MM.1S (cell line): ENCODE measurements around the gene CPA5.

Source experiments
- DNase-seq: peaks from one replicate; pipeline ENCODE4 v3.0.0-alpha.2; 2015
- H2AFZ ChIP-seq: fragments of 300-600 bp; sonication (generic); 2 replicates; pipeline ENCODE4 v1.6.0; 2016; ENCODE audit warnings: antibody characterized with exemption, low read length
- H3F3A ChIP-seq: fragments of 300-600 bp; sonication (generic); 2 replicates; pipeline ENCODE4 v1.6.1; 2016; ENCODE audit warnings: mild to moderate bottlenecking, antibody characterized with exemption, low read length, moderate library complexity, mixed read lengths; ENCODE audit not compliant: insufficient read depth
- H3K27ac ChIP-seq: fragments of 300-600 bp; sonication (generic); 2 replicates; pipeline ENCODE4 v1.5.1; 2016; ENCODE audit warnings: mild to moderate bottlenecking, low read length
- H3K27me3 ChIP-seq: fragments of 300-600 bp; sonication (generic); replicated peaks from 2 replicates; pipeline ENCODE4 v1.6.0; 2016; ENCODE audit warnings: low read length; ENCODE audit not compliant: insufficient read depth
- H3K36me3 ChIP-seq: fragments of 300-600 bp; sonication (generic); replicated peaks from 2 replicates; pipeline ENCODE4 v1.6.1; 2016; ENCODE audit warnings: mild to moderate bottlenecking, low read length, mixed read lengths; ENCODE audit not compliant: insufficient read depth
- H3K4me1 ChIP-seq: fragments of 300-600 bp; sonication (generic); 2 replicates; pipeline ENCODE4 v1.6.1; 2016; ENCODE audit warnings: low read length, mixed read lengths
- H3K4me2 ChIP-seq: fragments of 300-600 bp; sonication (generic); 2 replicates; pipeline ENCODE4 v1.6.0; 2016; ENCODE audit warnings: low read depth, low read length
- H3K4me3 ChIP-seq: fragments of 300-600 bp; sonication (generic); 2 replicates; pipeline ENCODE4 v1.5.1; 2016; ENCODE audit warnings: low read length, mixed read lengths
- H3K79me2 ChIP-seq: fragments of 300-600 bp; sonication (generic); 2 replicates; pipeline ENCODE4 v1.6.1; 2016; ENCODE audit warnings: mixed run types, low read length, mixed read lengths
- H3K9ac ChIP-seq: fragments of 300-600 bp; sonication (generic); 2 replicates; pipeline ENCODE4 v1.6.1; 2016; ENCODE audit warnings: low read length, mixed read lengths
- H3K9me2 ChIP-seq: fragments of 300-600 bp; sonication (generic); replicated peaks from 2 replicates; pipeline ENCODE4 v1.6.1; 2016; ENCODE audit warnings: mild to moderate bottlenecking, low read length, mixed read lengths; ENCODE audit not compliant: insufficient read depth
- H3K9me3 ChIP-seq: fragments of 300-600 bp; sonication (generic); replicated peaks from 2 replicates; pipeline ENCODE4 v1.6.1; 2016; ENCODE audit warnings: mild to moderate bottlenecking, low read length, mixed read lengths; ENCODE audit not compliant: insufficient read depth
- H4K20me1 ChIP-seq: fragments of 300-600 bp; sonication (generic); 2 replicates; pipeline ENCODE4 v1.6.1; 2016; ENCODE audit warnings: mild to moderate bottlenecking, low read length, moderate library complexity, mixed read lengths; ENCODE audit not compliant: insufficient read depth
- CTCF ChIP-seq: fragments of 300-600 bp; sonication (generic); IDR thresholded peaks from 2 replicates; pipeline ENCODE4 v1.5.1; 2016; ENCODE audit warnings: antibody characterized with exemption, low read length, mixed read lengths
- EZH2 ChIP-seq: fragments of 300-600 bp; sonication (generic); optimal IDR thresholded peaks from 2 replicates; pipeline ENCODE3; 2017; ENCODE audit warnings: low read depth, mild to moderate bottlenecking, antibody characterized with exemption, low read length, mixed read lengths
- EZH2phosphoT487 ChIP-seq: fragments of 300-600 bp; sonication (generic); IDR thresholded peaks from 2 replicates; pipeline ENCODE4 v1.6.1; 2018; ENCODE audit warnings: antibody characterized with exemption, low read length

Gene CPA5

GRCh38 chr7:130383187-130383980 lies 38.8 kb downstream of the CPA5 start:
- no peak for TF ChIP-seq EZH2
- TF ChIP-seq CTCF: no peak
- TF ChIP-seq EZH2phosphoT487: no peak
- no peaks in the 10 kb centered on the region for H4K20me1 ChIP-seq

GRCh38 chr7:130384371-130384801 lies 39.8 kb downstream of the CPA5 start:
- H3F3A ChIP-seq: no peaks in the 10 kb centered on the region
- TF ChIP-seq EZH2phosphoT487 (no peak), EZH2 (no peak), CTCF (no peak)
- H3K4me2 ChIP-seq: no peak overlapping the region

More at GRCh38 chr7:130383187-130383980, 38.8 kb downstream of the CPA5 start:
- H3K4me3 ChIP-seq: no peak overlapping the region
- no peaks in the 10 kb centered on the region for H3K36me3 ChIP-seq
- no peaks in the 10 kb centered on the region for H3K27me3 ChIP-seq
- H3K9ac ChIP-seq: no peak overlapping the region
- no peak for DNase-seq
- H3F3A ChIP-seq: no peaks in the 10 kb centered on the region
- no peaks in the 10 kb centered on the region for H3K79me2 ChIP-seq
- no peak overlapping the region for H3K4me2 ChIP-seq
- H3K9me2 ChIP-seq: no peaks in the 10 kb centered on the region
- no peaks in the 10 kb centered on the region for H3K4me1 ChIP-seq
- H2AFZ ChIP-seq: no peak overlapping the region
- H3K27ac ChIP-seq: no peak overlapping the region
- no peaks in the 10 kb centered on the region for H3K9me3 ChIP-seq

GRCh38 chr7:130384841-130385599 lies 40.4 kb downstream of the CPA5 start:
- no peak overlapping the region for H3K4me3 ChIP-seq
- no peaks in the 10 kb centered on the region for H3F3A ChIP-seq
- no peaks in the 10 kb centered on the region for H3K4me1 ChIP-seq
- no peak overlapping the region for H2AFZ ChIP-seq
- no peak overlapping the region for H3K27ac ChIP-seq
- H3K27me3 ChIP-seq: no peaks in the 10 kb centered on the region
- H3K4me2 ChIP-seq: no peak overlapping the region
- no peaks in the 10 kb centered on the region for H3K79me2 ChIP-seq
- TF ChIP-seq EZH2phosphoT487 (no peak), CTCF (no peak), EZH2 (no peak)
- H4K20me1 ChIP-seq: no peaks in the 10 kb centered on the region
- no peak overlapping the region for H3K9ac ChIP-seq
- H3K9me3 ChIP-seq: no peaks in the 10 kb centered on the region
- H3K36me3 ChIP-seq: no peaks in the 10 kb centered on the region
- no peaks in the 10 kb centered on the region for H3K9me2 ChIP-seq
- DNase-seq: no peak

More at GRCh38 chr7:130384371-130384801, 39.8 kb downstream of the CPA5 start:
- Histone ChIP-seq H3K9me3 (no peaks in the 10 kb centered on the region), H2AFZ (no peak overlapping the region), H3K4me1 (no peaks in the 10 kb centered on the region), H3K27ac (no peak overlapping the region), H3K27me3 (no peaks in the 10 kb centered on the region), H3K36me3 (no peaks in the 10 kb centered on the region), H3K79me2 (no peaks in the 10 kb centered on the region), H3K9ac (no peak overlapping the region), H3K9me2 (no peaks in the 10 kb centered on the region), H4K20me1 (no peaks in the 10 kb centered on the region), H3K4me3 (no peak overlapping the region)
- DNase-seq: no peak
